AG09319 (cell line): ENCODE measurements around the gene PNMT.

Experiments
- DNase-seq: peaks from one replicate; pipeline ENCODE4 v3.0.0-alpha.2; 2010; ENCODE audit warnings: low read depth; ENCODE audit errors: extremely low read depth
- TF ChIP-seq, protein P1 (sequence below): IDR thresholded peaks from 2 replicates; pipeline ENCODE4 v1.5.1; 2011; ENCODE audit warnings: low read depth, mild to moderate bottlenecking, inconsistent platforms, low read length, moderate library complexity

The PNMT gene

DNA sequence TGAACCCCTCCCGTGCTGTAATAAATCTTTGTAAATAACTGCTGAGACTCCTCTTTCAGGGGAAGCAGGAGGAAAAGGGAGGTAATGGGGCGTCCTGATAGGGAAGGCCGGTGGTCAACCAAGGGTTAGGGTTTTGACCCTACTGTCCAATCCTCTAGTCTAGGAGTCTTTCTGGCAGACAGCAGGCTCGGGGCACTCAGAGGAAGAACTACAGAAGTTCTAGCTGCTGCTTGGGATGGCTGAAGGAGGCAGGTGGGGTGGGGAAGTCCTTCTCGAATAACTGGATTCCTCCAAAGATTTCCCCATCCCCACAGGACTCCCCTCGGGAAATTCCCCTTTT, 31.7 kb upstream of the PNMT start:
- TF ChIP-seq, protein P1, sequence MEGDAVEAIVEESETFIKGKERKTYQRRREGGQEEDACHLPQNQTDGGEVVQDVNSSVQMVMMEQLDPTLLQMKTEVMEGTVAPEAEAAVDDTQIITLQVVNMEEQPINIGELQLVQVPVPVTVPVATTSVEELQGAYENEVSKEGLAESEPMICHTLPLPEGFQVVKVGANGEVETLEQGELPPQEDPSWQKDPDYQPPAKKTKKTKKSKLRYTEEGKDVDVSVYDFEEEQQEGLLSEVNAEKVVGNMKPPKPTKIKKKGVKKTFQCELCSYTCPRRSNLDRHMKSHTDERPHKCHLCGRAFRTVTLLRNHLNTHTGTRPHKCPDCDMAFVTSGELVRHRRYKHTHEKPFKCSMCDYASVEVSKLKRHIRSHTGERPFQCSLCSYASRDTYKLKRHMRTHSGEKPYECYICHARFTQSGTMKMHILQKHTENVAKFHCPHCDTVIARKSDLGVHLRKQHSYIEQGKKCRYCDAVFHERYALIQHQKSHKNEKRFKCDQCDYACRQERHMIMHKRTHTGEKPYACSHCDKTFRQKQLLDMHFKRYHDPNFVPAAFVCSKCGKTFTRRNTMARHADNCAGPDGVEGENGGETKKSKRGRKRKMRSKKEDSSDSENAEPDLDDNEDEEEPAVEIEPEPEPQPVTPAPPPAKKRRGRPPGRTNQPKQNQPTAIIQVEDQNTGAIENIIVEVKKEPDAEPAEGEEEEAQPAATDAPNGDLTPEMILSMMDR = no peak
- no peak for DNase-seq

DNA sequence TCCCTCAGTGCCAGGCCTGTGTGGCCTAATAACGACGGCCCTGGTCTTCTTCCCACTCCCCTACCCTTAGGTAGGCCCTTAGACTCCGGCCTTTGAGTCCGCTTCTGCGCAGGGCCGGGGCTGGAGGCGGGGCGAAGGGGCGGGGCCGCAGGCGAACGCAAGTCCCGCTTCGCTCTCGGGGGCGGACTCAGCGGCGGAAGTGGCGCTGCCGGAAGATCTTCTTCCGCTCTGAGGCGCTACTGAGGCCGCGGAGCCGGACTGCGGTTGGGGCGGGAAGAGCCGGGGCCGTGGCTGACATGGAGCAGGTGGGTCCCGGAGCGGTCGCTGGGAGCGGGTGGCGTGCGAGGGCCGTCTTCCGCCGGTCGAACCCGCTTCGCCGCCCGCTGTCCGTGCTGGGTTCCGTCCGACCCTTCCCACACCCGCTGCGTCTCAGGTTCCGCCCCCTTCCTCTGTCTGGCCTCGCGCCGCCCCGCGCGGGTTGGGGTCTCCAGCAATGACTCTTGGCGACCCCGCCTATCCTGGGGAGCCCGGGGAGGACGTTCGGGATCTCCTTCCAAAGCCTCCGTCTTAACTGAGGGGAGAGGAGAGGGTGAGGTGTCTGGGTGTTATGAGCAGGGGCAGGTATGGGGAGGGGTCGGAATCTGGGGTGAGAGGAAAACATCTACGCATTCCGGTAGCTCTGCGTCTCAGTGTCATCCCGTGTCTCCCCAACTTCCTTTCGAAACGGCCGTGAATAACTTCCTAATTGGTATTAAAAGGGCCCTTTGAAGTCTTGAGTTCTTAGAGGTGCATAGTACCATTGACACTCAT, 31.1 kb upstream of the PNMT start, which contains the start of gene STARD3:
TSS of gene STARD3 (plus strand) at position 218 of the 810 bp plus-strand sequence. CDS start 16,388 bp downstream, outside the sequence.
- peak; percentile 72 for DNase-seq
- TF ChIP-seq, protein P1 = no peak; the same call in 1 of the 2 replicates

DNA sequence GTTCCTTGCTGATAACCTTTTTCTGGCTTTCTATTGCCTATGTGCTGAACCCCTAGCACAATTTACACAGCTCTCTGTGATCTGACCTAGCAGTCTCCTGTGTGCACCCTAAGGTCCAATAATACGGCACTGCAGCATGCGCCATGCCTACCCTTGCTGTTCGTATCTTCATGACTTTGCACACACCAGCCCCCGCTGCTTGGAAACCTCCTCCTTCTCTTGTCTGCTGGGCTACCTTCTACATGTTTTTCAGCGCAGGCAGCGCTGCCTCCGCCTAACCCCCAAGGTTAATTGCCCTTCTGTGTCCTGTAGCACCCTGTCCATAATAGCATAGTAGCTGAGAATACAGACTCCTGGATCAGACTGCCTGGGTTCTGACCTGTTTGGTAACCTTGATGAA, 29.9 kb upstream of the PNMT start:
- TF ChIP-seq, protein P1 = no peak
- DNase-seq = no peak

DNA sequence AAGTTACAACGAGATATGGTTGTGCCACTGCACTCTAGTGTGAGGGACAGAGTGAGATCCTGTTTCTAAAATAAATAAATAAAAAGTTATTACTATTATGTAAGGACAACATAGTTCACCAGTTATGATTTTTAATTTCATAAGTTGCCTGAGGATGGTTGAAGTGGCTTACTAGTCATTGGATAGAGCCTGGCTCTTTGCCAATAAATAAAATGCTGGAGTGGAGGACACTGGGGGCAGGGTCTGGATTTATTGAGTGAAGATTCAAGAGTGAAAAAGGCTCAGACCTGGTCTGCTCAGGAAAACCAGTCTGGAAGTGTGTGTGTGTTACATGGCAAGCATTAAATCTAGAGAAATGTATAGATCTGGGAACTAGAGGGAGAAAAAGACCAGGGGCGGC, 29.2 kb upstream of the PNMT start:
- TF ChIP-seq, protein P1 = no peak
- no peak for DNase-seq

DNA sequence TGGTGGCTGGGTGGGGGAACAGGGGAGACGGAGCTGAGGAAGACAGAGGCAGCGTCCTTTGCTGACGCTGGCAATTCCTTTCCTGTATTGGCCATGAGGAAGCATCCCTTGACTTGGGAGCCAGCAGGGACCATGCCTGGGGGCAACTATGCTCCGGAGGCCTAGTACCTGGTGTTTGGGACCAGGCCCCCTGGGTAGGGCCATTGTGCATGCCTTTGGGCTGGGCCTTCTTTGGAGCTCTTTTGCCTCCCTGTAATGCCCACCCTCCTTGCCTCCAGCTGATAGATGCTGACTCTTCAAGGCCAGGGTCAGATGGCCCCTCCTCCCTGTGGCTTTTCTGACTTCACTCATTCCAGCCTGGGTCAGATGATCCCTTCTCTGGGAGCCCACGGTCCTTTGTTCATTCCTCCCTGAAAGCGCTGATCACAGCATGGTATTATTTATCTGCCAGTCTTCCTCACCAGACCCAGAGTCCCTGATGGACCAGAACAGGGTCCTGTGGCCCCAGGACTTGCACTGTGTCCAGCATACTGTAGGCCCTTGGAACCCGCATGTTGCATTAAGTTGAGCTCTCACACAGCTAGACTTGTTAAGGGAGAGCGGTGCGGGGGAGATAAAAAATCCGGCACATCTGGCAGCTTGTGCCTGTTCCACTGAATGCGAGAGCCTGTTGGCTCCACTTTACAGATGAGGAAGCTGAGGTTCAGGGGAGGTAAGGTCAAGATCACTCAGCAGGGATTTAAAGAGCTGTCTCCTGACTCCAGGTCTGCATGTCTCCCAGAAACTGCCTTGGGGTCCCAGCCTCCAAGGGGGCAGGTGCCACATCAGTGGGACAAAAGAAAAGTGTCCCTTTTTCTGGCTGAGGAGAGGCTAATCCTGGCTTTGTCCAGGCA, 28.4 kb upstream of the PNMT start:
- TF ChIP-seq, protein P1 = no peak
- DNase-seq = no peak

DNA sequence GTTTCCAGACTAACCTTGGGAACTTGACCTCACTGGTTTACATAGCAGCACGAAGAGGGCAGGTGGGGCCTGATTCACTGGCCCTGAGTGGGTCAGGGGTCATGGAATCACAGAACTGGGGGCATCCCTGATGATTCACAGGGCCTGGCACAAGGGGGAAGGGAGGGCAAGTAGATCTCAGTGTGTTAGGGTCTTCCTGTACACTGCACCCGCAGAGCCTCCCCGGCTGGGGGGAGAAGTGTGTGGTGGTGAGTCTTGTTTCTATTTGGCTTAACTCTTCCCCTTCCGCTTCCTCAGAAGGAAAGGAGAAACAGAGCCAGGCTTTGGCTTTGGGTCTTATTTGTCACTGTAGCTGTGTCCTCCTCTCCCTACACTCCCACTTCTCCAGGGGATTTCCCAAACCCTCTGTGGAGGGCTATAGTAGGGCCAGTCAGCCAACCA, 27.6 kb upstream of the PNMT start:
- TF ChIP-seq, protein P1 = no peak
- DNase-seq = no peak

DNA sequence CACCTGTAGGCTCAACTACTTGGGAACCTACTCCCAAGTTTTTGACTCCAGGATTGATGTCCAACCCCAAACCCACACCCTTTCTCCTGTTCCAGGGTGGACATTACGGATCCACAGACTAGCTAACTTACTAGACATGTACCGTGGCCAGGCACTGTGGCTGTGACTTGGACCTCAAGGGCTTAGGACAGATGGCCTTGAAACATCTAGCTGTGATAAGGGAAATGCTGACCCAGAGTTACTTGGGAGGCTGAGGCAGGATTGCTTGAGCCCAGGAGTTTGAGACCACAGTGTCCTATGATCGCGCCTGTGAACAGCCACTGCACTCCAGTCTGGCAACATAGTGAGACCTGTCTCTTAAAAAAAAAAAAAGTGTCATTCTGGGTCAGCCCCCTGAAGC, 27.2 kb upstream of the PNMT start:
- no peak for DNase-seq
- TF ChIP-seq, protein P1 = no peak
